ENCODE measurements around the gene SIRT1. TPM values are rescaled to one million over a fixed set of nuclear protein-coding genes. Genes with fewer than 3 reads are reported as not detected.
"Not testable (repeated sequence)": the region's sequence is repeated elsewhere in the genome, so short reads cannot be mapped to it uniquely, and the experiment has no call there.

SIRT1 gene
- total RNA-seq, 5 donors from 2014 or later (not counting 1 experiment from before 2014, with no cell fraction given) = 41.0 to 58.7 (median 46.7) TPM

GRCh38 chr10:67839511-67839910 is 44.9 kb upstream of the SIRT1 start:
- H3K36me3 Mint-ChIP-seq; ATAC-seq (replicated peaks in 1 of 4); H3K4me1 Mint-ChIP-seq; CTCF ChIA-PET; H3K27me3 ChIP-seq (replicated peaks in 1 of 2; ENCODE audit: control insufficient read depth in 2 of 2, extremely low read depth in 1 of 2, insufficient read depth in 2 of 2, low read length in 1 of 2); H3K4me3 Mint-ChIP-seq; H3K9me3 ChIP-seq; DNase-seq; H3K27ac Mint-ChIP-seq; H3K27ac ChIP-seq (ENCODE audit: low read length); H3K27me3 Mint-ChIP-seq; H3K4me1 ChIP-seq (ENCODE audit: control insufficient read depth in 1 of 2, extremely low read depth in 1 of 2, insufficient read depth in 2 of 2, low read length in 2 of 2); H3K4me3 ChIP-seq (ENCODE audit: control insufficient read depth in 1 of 2, extremely low read depth in 1 of 2, low read length in 1 of 2); POLR2A ChIA-PET; H3K36me3 ChIP-seq (ENCODE audit: control insufficient read depth in 2 of 2, extremely low read depth in 1 of 2, insufficient read depth in 1 of 2, low read length in 1 of 2): not testable (repeated sequence)
- H3K9me3 Mint-ChIP-seq = peaks cover 0 to 14% (median 0%) of the 10 kb centered on the region in 3 donors
- 100% methylated on average over 7 of the region's 12 CpGs for WGBS (ENCODE audit: insufficient coverage)

GRCh38 chr10:67839951-67840350 is 44.5 kb upstream of the SIRT1 start:
- Mint-ChIP-seq H3K4me3 (no peak overlapping the region), H3K27me3 (no peaks in the 10 kb centered on the region), H3K4me1 (peaks cover 0 to 5% (median 4%) of the 10 kb centered on the region in 3 donors), H3K27ac (no peak overlapping the region), H3K36me3 (peaks cover 3% of the 10 kb centered on the region), H3K9me3 (peaks cover 0 to 14% (median 0%) of the 10 kb centered on the region in 3 donors)
- Histone ChIP-seq H3K27me3 (replicated peaks in 1 of 2; ENCODE audit: control insufficient read depth in 2 of 2, extremely low read depth in 1 of 2, insufficient read depth in 2 of 2, low read length in 1 of 2) (no peaks in the 10 kb centered on the region), H3K9me3 (no peaks in the 10 kb centered on the region), H3K27ac (ENCODE audit: low read length) (no peak overlapping the region), H3K4me3 (ENCODE audit: control insufficient read depth in 1 of 2, extremely low read depth in 1 of 2, low read length in 1 of 2) (no peak overlapping the region), H3K4me1 (ENCODE audit: control insufficient read depth in 1 of 2, extremely low read depth in 1 of 2, insufficient read depth in 2 of 2, low read length in 2 of 2) (no peaks in the 10 kb centered on the region), H3K36me3 (ENCODE audit: control insufficient read depth in 2 of 2, extremely low read depth in 1 of 2, insufficient read depth in 1 of 2, low read length in 1 of 2) (no peaks in the 10 kb centered on the region)
- POLR2A ChIA-PET = no interaction called here
- ATAC-seq (replicated peaks in 1 of 4) (no peak), DNase-seq (no peak)
- WGBS (ENCODE audit: insufficient coverage) = 100% methylated on average over 1 of the region's 3 CpGs
- CTCF ChIA-PET = no interaction called here

- H3K4me3 ChIP-seq (ENCODE audit: control insufficient read depth in 1 of 2, extremely low read depth in 1 of 2, low read length in 1 of 2) = no peak overlapping the region
- DNase-seq (no peak), ATAC-seq (replicated peaks in 1 of 4) (no peak)
- H3K9me3 ChIP-seq = no peaks in the 10 kb centered on the region
- ChIA-PET CTCF (interaction anchor here in 1 of 2 donors (0.6 kb wide), 1 partner anchor 879 kb away, joined by 10 read pairs; no protein-coding TSS in a partner anchor), POLR2A (interaction anchor here in 1 of 2 donors (0.6 kb wide), 1 partner anchor 80 kb away, joined by 5 read pairs; no protein-coding TSS in a partner anchor)
- no peak overlapping the region for H3K27ac ChIP-seq (ENCODE audit: low read length)
- no peaks in the 10 kb centered on the region for H3K4me1 ChIP-seq (ENCODE audit: control insufficient read depth in 1 of 2, extremely low read depth in 1 of 2, insufficient read depth in 2 of 2, low read length in 2 of 2)
- H3K27me3 Mint-ChIP-seq = no peaks in the 10 kb centered on the region
- H3K9me3 Mint-ChIP-seq = peaks cover 0 to 14% (median 0%) of the 10 kb centered on the region in 3 donors
- H3K36me3 Mint-ChIP-seq = peaks cover 3% of the 10 kb centered on the region
- no peak overlapping the region for H3K27ac Mint-ChIP-seq
- H3K4me1 Mint-ChIP-seq = peaks cover 0 to 5% (median 4%) of the 10 kb centered on the region in 3 donors
- no peaks in the 10 kb centered on the region for H3K36me3 ChIP-seq (ENCODE audit: control insufficient read depth in 2 of 2, extremely low read depth in 1 of 2, insufficient read depth in 1 of 2, low read length in 1 of 2)
- H3K4me3 Mint-ChIP-seq = no peak overlapping the region
- no peaks in the 10 kb centered on the region for H3K27me3 ChIP-seq (replicated peaks in 1 of 2; ENCODE audit: control insufficient read depth in 2 of 2, extremely low read depth in 1 of 2, insufficient read depth in 2 of 2, low read length in 1 of 2)
These were observed 42.7 kb upstream of the SIRT1 start for GRCh38 chr10:67841737-67842136.

GRCh38 chr10:67843284-67843683 is 41.2 kb upstream of the SIRT1 start:
- DNase-seq (no peak), ATAC-seq (replicated peaks in 1 of 4) (no peak)
- Mint-ChIP-seq H3K9me3 (peaks cover 0 to 14% (median 0%) of the 10 kb centered on the region in 3 donors), H3K27me3 (no peaks in the 10 kb centered on the region), H3K27ac (no peak overlapping the region), H3K4me1 (no peaks in the 10 kb centered on the region), H3K4me3 (no peak overlapping the region), H3K36me3 (peaks cover 3% of the 10 kb centered on the region)
- Histone ChIP-seq H3K4me1 (ENCODE audit: control insufficient read depth in 1 of 2, extremely low read depth in 1 of 2, insufficient read depth in 2 of 2, low read length in 2 of 2) (no peaks in the 10 kb centered on the region), H3K4me3 (ENCODE audit: control insufficient read depth in 1 of 2, extremely low read depth in 1 of 2, low read length in 1 of 2) (no peak overlapping the region), H3K27me3 (replicated peaks in 1 of 2; ENCODE audit: control insufficient read depth in 2 of 2, extremely low read depth in 1 of 2, insufficient read depth in 2 of 2, low read length in 1 of 2) (peaks cover 0 to 2% of the 10 kb centered on the region in 2 experiments), H3K27ac (ENCODE audit: low read length) (no peak overlapping the region), H3K36me3 (ENCODE audit: control insufficient read depth in 2 of 2, extremely low read depth in 1 of 2, insufficient read depth in 1 of 2, low read length in 1 of 2) (no peaks in the 10 kb centered on the region), H3K9me3 (no peaks in the 10 kb centered on the region)
- no CpG with 5 or more reads among the region's 2 CpGs for WGBS (ENCODE audit: insufficient coverage)
- ChIA-PET CTCF (no interaction called here), POLR2A (no interaction called here)

GRCh38 chr10:67849331-67850011 is 35.0 kb upstream of the SIRT1 start:
- ChIA-PET POLR2A (interaction anchor here (0.5 to 1.2 kb wide), 10 partner anchors 12 to 1166 kb away, joined by 3 to 8 read pairs (median 4); partner anchors contain the start of genes DNAJC12 (in 1 of the 2) and SIRT1 (in 1 of the 2)), CTCF (interaction anchor here (0.5 to 1.7 kb wide), 13 partner anchors 10 to 611 kb away, joined by 3 to 8 read pairs (median 4); partner anchors contain the start of gene SIRT1 (in 1 of the 2))
- no peaks in the 10 kb centered on the region for H3K36me3 Mint-ChIP-seq
- H3K9me3 Mint-ChIP-seq = no peaks in the 10 kb centered on the region
- Histone ChIP-seq H3K27me3 (replicated peaks in 1 of 2; ENCODE audit: control insufficient read depth in 2 of 2, extremely low read depth in 1 of 2, insufficient read depth in 2 of 2, low read length in 1 of 2) (peaks cover 0 to 3% of the 10 kb centered on the region in 2 experiments), H3K4me3 (ENCODE audit: control insufficient read depth in 1 of 2, extremely low read depth in 1 of 2, low read length in 1 of 2) (peak overlapping the region; percentile 72 to 79), H3K4me1 (ENCODE audit: control insufficient read depth in 1 of 2, extremely low read depth in 1 of 2, insufficient read depth in 2 of 2, low read length in 2 of 2) (peaks cover 3 to 11% of the 10 kb centered on the region in 2 experiments), H3K27ac (ENCODE audit: low read length) (peak overlapping the region; percentile 92), H3K9me3 (no peaks in the 10 kb centered on the region), H3K36me3 (ENCODE audit: control insufficient read depth in 2 of 2, extremely low read depth in 1 of 2, insufficient read depth in 1 of 2, low read length in 1 of 2) (no peaks in the 10 kb centered on the region)
- DNase-seq (peak; percentile 81 to 94 (median 90)), ATAC-seq (replicated peaks in 1 of 4) (peak; percentile 97 to 99 (median 99))
- peak overlapping the region; percentile 91 to 99 for H3K27ac Mint-ChIP-seq
- H3K27me3 Mint-ChIP-seq = no peaks in the 10 kb centered on the region
- peaks cover 0 to 12% (median 11%) of the 10 kb centered on the region in 3 donors for H3K4me1 Mint-ChIP-seq
- 1% methylated on average over 24 of the region's 36 CpGs for WGBS (ENCODE audit: insufficient coverage)
- peak overlapping the region; percentile 82 to 93 (median 92) for H3K4me3 Mint-ChIP-seq

GRCh38 chr10:67851186-67851585 is 33.3 kb upstream of the SIRT1 start:
- H3K4me3 Mint-ChIP-seq = peak overlapping the region in 2 of 3 donors; percentile 18 to 49
- Histone ChIP-seq H3K4me3 (ENCODE audit: control insufficient read depth in 1 of 2, extremely low read depth in 1 of 2, low read length in 1 of 2) (no peak overlapping the region), H3K4me1 (ENCODE audit: control insufficient read depth in 1 of 2, extremely low read depth in 1 of 2, insufficient read depth in 2 of 2, low read length in 2 of 2) (peaks cover 3 to 14% of the 10 kb centered on the region in 2 experiments), H3K27ac (ENCODE audit: low read length) (no peak overlapping the region), H3K9me3 (no peaks in the 10 kb centered on the region), H3K27me3 (replicated peaks in 1 of 2; ENCODE audit: control insufficient read depth in 2 of 2, extremely low read depth in 1 of 2, insufficient read depth in 2 of 2, low read length in 1 of 2) (peaks cover 0 to 3% of the 10 kb centered on the region in 2 experiments), H3K36me3 (ENCODE audit: control insufficient read depth in 2 of 2, extremely low read depth in 1 of 2, insufficient read depth in 1 of 2, low read length in 1 of 2) (no peaks in the 10 kb centered on the region)
- H3K27me3 Mint-ChIP-seq = no peaks in the 10 kb centered on the region
- no peaks in the 10 kb centered on the region for H3K36me3 Mint-ChIP-seq
- CTCF ChIA-PET = interaction anchor here in 1 of 2 donors (0.6 to 1.3 kb wide), 3 partner anchors 33 to 452 kb away, joined by 3 read pairs; partner anchors contain the start of gene SIRT1
- DNase-seq (no peak), ATAC-seq (replicated peaks in 1 of 4) (no peak)
- no CpG with 5 or more reads among the region's 2 CpGs for WGBS (ENCODE audit: insufficient coverage)
- POLR2A ChIA-PET = no interaction called here
- peaks cover 9 to 16% (median 14%) of the 10 kb centered on the region in 3 donors for H3K4me1 Mint-ChIP-seq
- H3K27ac Mint-ChIP-seq = no peak overlapping the region
- no peaks in the 10 kb centered on the region for H3K9me3 Mint-ChIP-seq
